ENCODE data around the gene KCNT2.

- TF ChIP-seq POLR2A (IDR thresholded peaks at IDR 0.05) (no peak), CTCF (IDR thresholded peaks at IDR 0.05) (no peak), POLR2AphosphoS5 (IDR thresholded peaks at IDR 0.05) (no peak)
Observed at GRCh38 chr1:196302981-196303380, 305.3 kb downstream of the KCNT2 start.

Measured in gastroesophageal sphincter (tissue), 3 donors.